ENCODE results near the gene FGF8.

The FGF8 gene

GRCh38 chr10:101725296-101726114 lies 50.4 kb downstream of the FGF8 start:
- no peak for DNase-seq (ENCODE audit: low read depth)

- no peak for DNase-seq (ENCODE audit: low read depth)
These were observed 51.5 kb downstream of the FGF8 start for GRCh38 chr10:101724446-101724845.

- DNase-seq (ENCODE audit: low read depth), result no peak
These were observed 52.7 kb downstream of the FGF8 start for GRCh38 chr10:101723176-101723575.

GRCh38 chr10:101721806-101722205 lies 54.1 kb downstream of the FGF8 start:
- DNase-seq (ENCODE audit: low read depth), result no peak

GRCh38 chr10:101720606-101721230 lies 55.2 kb downstream of the FGF8 start:
- no peak for DNase-seq (ENCODE audit: low read depth)

Measured in stimulated activated CD8-positive, alpha-beta memory T cell treated with anti-CD3 and anti-CD28 coated beads, Interleukin-15, amount 100 ng/mL, for 24 hours (primary cell).